ENCODE results near the gene PFN4. TPM values are rescaled to one million over a fixed set of nuclear protein-coding genes. Genes with fewer than 3 reads are reported as not detected.

The PFN4 gene
- total and polyA plus RNA-seq, 12 donors = 0.28 to 2.3 (median 0.78) TPM; not detected in 2

DNA sequence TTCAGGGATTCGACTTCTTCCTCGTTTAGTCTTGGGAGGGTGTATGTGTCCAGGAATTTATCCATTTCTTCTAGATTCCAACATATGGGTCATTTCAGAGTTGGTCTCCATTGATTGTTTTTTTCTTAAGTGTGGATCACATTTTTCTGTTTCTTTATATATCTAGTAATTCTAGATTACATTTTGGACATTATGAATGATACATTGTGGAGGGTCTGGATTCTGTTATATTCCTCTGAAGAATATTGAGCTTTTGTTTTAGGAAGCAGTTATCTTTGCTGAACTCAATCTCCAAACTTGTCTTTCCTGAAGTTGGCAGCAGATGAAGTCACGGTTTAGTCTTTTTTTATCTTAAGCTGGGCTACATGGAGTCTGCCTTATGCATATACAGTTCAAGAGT, 9.4 kb upstream of the PFN4 start:
- ATAC-seq = no peak
- WGBS, 2 donors = 96 to 99% methylated on average over 3 of the region's 3 CpGs
- intact Hi-C loops (cut with DNase I) = no loop called here

DNA sequence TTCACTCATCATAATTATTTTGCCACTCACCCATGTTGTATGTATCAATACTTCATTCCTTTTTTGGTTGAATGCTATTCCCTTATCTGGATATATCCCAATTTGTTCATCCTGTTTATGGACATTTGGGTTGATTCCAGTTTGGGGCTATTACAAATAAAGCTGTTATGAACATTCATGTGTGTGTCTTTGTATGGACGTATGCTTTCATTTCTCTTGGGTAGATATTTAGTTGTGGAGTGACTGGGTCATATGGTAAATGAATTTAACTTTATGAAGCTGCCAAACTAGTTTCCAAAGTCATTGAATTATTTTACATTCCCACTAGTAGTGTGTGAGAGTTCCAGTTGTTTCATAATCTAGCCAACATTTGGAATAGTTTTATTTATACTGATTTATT, 2.8 kb upstream of the PFN4 start:
- TF ChIP-seq, protein P1, sequence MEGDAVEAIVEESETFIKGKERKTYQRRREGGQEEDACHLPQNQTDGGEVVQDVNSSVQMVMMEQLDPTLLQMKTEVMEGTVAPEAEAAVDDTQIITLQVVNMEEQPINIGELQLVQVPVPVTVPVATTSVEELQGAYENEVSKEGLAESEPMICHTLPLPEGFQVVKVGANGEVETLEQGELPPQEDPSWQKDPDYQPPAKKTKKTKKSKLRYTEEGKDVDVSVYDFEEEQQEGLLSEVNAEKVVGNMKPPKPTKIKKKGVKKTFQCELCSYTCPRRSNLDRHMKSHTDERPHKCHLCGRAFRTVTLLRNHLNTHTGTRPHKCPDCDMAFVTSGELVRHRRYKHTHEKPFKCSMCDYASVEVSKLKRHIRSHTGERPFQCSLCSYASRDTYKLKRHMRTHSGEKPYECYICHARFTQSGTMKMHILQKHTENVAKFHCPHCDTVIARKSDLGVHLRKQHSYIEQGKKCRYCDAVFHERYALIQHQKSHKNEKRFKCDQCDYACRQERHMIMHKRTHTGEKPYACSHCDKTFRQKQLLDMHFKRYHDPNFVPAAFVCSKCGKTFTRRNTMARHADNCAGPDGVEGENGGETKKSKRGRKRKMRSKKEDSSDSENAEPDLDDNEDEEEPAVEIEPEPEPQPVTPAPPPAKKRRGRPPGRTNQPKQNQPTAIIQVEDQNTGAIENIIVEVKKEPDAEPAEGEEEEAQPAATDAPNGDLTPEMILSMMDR (IDR thresholded peaks at IDR 0.05) = no peak
- Histone ChIP-seq H3K27ac (no peak overlapping the region), H3K27me3 (no peaks in the 10 kb centered on the region), H3K36me3 (no peaks in the 10 kb centered on the region), H3K4me1 (peaks cover 0 to 24% (median 14%) of the 10 kb centered on the region in 9 donors), H3K4me3 (no peak overlapping the region), H3K9me3 (no peaks in the 10 kb centered on the region)
- 38 to 39% methylated on average over 1 of the region's 1 CpG for WGBS, 2 donors
- ATAC-seq (no peak), DNase-seq (no peak)
- intact Hi-C loops (cut with DNase I) = no loop called here

More for the DNA sequence above, 9.4 kb upstream of the PFN4 start:
- H3K4me3 ChIP-seq = no peak overlapping the region
- peaks cover 0 to 12% (median 0%) of the 10 kb centered on the region in 9 donors for H3K36me3 ChIP-seq
- peaks cover 0 to 16% (median 6%) of the 10 kb centered on the region in 11 donors for H3K9me3 ChIP-seq
- peaks cover 0 to 10% (median 0%) of the 10 kb centered on the region in 9 donors for H3K4me1 ChIP-seq
- no peaks in the 10 kb centered on the region for H3K27me3 ChIP-seq
- H3K27ac ChIP-seq = no peak overlapping the region
- TF ChIP-seq, protein P1 (IDR thresholded peaks at IDR 0.05) = no peak
- no peak for DNase-seq

DNA sequence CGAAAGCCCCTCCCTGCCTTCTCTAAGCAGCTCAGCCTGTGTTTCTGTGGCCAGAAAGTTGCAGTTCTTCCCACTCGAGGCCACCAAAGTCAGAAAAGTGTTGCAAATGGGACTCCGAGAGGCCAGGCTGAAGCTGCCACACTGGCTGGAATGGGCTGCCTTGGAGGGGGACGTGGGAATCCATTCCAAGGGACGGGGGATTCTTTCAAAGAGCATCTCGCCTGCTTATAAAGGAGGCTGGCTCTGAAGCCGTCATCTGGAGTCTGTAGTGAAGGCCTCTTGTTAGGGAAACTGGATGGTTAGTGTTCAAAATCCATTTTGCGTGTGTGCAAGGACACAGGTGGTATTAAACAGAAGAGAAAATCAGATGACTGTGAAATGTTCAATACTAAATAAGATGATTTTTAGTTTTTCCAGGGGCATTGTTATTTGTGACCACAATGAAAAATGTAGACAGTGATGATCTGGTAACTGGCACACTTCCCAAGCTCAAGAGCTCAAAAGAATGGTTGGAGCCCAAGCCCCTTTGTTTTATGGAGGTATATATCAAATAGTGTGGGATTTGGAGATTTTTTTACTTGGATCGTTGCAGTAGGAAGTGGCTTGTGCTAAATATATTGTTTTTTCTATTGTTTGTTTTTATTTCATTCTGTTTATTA, 917 bp upstream of the PFN4 start:
- H3K9me3 ChIP-seq = no peaks in the 10 kb centered on the region
- peaks cover 0 to 24% (median 14%) of the 10 kb centered on the region in 9 donors for H3K4me1 ChIP-seq
- H3K27ac ChIP-seq = peak overlapping the region; percentile 86 to 98 (median 94)
- DNase-seq = no peak
- H3K36me3 ChIP-seq = no peaks in the 10 kb centered on the region
- intact Hi-C loops (cut with DNase I) = loop anchor here in 4 of 10 donors (1.0 to 5.0 kb wide), 4 partner anchors 37 to 47 kb away; partner anchors contain the start of genes TP53I3 (in 2 of the 4) and SF3B6 (in 1 of the 4)
- WGBS, 2 donors = 6 to 9% methylated on average over 9 of the region's 9 CpGs
- peak in 7 of 8 donors; percentile 2 to 17 (median 7) for ATAC-seq
- no peaks in the 10 kb centered on the region for H3K27me3 ChIP-seq
- TF ChIP-seq, protein P1 (IDR thresholded peaks at IDR 0.05) = no peak
- peak overlapping the region; percentile 64 to 82 (median 76) for H3K4me3 ChIP-seq

DNA sequence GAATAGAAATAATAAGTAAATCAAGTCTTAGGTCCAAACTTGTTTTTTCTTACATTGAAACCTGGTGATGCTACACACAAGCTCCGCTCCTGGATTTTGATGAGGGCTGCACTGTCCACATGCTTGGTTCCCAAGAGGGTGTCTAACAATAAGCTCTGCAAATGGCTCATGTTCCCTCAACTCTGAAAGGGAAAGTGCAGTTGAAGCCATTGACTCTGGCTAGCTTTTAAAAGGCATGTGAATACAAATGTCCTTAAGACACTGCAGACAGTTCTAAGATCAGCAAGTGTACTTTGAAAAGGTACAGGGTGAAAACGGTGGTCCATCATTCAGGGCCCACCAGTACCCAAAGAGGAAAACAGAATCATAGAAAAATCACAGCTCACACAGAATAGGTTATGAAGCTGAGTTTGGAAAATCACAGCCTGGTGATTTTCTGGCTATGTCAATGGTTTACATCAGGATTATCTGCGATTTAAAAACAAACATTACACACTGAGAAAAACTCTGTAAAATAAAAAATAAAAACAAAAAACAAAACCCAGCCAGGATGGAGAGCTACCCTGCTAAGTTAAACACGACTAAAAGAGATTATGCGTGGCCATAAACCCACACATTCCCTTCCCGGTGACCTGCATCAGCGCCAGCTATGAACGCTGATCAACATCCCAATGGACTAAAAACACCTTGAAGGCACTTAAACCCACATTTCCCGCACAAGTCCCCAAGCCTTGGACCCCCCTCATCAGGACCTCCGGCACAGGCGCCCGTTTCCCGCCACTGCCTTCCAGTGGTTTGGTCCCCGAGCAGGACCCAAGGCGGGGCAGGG, 554 bp downstream of the PFN4 start:
- Histone ChIP-seq H3K27me3 (no peaks in the 10 kb centered on the region), H3K36me3 (no peaks in the 10 kb centered on the region), H3K4me1 (peaks cover 0 to 24% (median 14%) of the 10 kb centered on the region in 9 donors), H3K9me3 (no peaks in the 10 kb centered on the region), H3K27ac (peak overlapping the region; percentile 86 to 98 (median 94)), H3K4me3 (peak overlapping the region; percentile 64 to 82 (median 76))
- intact Hi-C loops (cut with DNase I) = loop anchor here in 4 of 10 donors (1.0 to 5.0 kb wide), 4 partner anchors 35 to 45 kb away; partner anchors contain the start of genes TP53I3 (in 2 of the 4) and SF3B6 (in 1 of the 4)
- ATAC-seq (peak in 1 of 8 donors; percentile 3), DNase-seq (no peak)
- TF ChIP-seq, protein P1 (IDR thresholded peaks at IDR 0.05) = no peak
- 7 to 9% methylated on average over 15 of the region's 15 CpGs for WGBS, 2 donors

Data from heart right ventricle (tissue), 16 donors.